Stimulated activated CD4-positive, alpha-beta T cell treated with anti-CD3 and anti-CD28 coated beads, Interleukin-15, amount 100 ng/mL, for 48 hours (primary cell): ENCODE data around the gene RASSF5.
A peak's percentile ranks its signal among the peaks of the same experiment; 100 is the strongest.

Experiments used
- DNase-seq, 2 donors: peaks; one replicate each; pipeline ENCODE4 v3.0.0-alpha.2; 2020; ENCODE audit warnings: low read depth in 2 of 2

The RASSF5 gene

DNA sequence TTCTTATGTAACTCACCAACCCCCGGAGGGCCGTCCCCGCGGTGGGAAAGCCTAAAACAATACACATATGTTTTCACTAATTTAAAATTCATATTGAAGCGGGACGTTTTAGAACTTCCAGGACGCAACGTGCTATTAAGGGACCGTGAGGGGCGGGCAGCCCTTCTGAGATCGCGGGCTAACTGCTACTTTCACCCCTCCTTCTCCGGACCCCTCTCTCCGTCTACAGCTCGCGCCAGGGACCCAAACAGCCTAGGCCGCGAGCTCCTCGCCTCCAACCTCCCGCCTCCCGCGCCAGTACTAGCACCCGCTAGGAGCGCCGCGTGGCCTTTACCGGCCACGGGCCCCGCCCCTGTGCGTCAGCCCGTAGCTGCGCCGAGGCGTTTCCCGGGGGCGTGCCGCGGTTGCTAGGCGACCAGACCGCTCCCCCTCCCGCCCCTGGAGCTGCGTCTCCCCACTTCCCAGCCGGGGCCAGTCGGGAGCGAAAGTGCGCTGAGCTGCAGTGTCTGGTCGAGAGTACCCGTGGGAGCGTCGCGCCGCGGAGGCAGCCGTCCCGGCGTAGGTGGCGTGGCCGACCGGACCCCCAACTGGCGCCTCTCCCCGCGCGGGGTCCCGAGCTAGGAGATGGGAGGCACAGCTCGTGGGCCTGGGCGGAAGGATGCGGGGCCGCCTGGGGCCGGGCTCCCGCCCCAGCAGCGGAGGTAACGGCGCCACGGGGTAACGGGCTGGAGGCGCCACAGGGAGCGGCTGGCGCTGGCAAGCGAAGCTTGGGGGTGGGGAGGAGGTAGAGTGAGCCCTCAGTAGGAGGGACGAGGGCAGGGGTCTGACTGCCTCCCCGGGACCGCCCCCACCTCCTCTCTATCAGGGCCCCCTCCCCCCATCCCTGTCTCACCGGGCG is 128.0 kb downstream of the RASSF5 start, which contains the start of gene DYRK3:
DYRK3 (plus strand) TSS at position 457 of the 898 bp plus-strand sequence; CDS start at position 625, 168 bp downstream.
- DNase-seq = peak; percentile 85 to 93

DNA sequence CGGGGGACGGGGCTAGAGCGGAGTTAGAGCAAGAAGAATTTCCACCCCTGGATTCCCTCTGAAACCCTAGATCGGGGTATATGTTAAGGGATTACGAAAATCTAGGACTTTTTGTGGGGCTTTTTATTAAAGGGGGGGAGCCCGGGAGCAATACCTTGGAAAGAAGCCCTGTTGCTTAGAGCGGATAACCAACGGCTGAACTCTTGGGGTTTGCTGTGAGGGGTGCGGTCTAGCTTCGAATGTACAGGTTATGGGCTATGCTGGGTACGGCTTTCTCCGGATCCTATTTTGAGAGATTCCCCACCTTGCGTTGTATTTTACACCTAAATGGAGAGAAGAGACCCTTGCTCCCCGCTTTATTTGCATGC is 128.6 kb downstream of the RASSF5 start:
- no peak for DNase-seq

DNA sequence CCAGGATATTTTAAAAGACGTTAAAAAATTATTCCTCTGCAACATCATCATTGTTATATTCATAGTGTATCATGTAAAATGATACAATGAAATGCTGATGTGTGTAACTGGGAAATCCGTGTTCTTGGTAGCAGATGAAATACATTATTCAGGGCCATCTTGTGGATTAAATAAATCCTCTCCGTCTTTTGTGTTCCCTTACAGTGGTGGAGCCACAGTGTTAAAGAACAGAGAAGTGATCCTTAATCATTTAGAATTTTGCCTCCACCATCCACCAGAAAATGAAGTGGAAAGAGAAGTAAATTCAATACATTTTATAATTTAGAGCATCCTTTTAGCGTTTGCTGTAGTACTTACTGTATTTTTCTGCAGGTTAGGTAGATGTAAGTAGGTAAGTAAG is 129.3 kb downstream of the RASSF5 start:
- no peak for DNase-seq

DNA sequence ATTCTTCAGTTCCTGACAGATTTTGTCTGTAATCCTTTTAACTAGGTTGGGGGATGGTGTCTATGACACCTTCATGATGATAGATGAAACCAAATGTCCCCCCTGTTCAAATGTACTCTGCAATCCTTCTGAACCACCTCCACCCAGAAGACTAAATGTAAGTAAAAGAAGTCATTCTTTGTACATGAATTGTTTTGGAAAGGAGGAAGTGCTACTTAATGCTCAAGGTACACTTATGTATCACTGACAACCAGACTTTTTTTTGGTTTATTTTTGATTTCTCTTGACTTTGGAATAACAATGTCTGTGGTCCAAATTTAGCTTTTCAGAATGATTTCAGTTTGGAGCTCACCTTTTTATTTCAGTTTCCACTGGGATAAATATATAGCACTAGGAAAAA is 130.3 kb downstream of the RASSF5 start:
- no peak for DNase-seq
